ENCODE data around the gene PTH.

- TF ChIP-seq EZH2 (IDR thresholded peaks at IDR 0.05; ENCODE audit: borderline replicate concordance, low read depth, low read length, severe bottlenecking) = no peak
- TF ChIP-seq CTCF (IDR thresholded peaks at IDR 0.05; ENCODE audit: extremely low read depth in 1 of 2, insufficient read depth in 1 of 2, low read depth in 1 of 2, low read length in 2 of 2) = no peak
- TF ChIP-seq MAX (IDR thresholded peaks at IDR 0.05; ENCODE audit: insufficient read depth, insufficient read length) = no peak
- TF ChIP-seq JUN (IDR thresholded peaks at IDR 0.05; ENCODE audit: borderline replicate concordance, insufficient read depth, insufficient read length, low read depth) = no peak
- no peak for TF ChIP-seq MYC (IDR thresholded peaks at IDR 0.05; ENCODE audit: low read depth, low read length)
- TF ChIP-seq POLR2AphosphoS5 (IDR thresholded peaks at IDR 0.05; ENCODE audit: insufficient read depth, low read depth, low read length) = no peak
- no peak for TF ChIP-seq POLR2A (IDR thresholded peaks at IDR 0.05; ENCODE audit: low read depth, low read length)
Observed at GRCh38 chr11:13525257-13525656, 29.5 kb upstream of the PTH start.
